Measurements from ENCODE around the gene CTIF.

The CTIF gene

GRCh38 chr18:48781163-48781987 is 242.5 kb downstream of the CTIF start:
- no peak overlapping the region for H3K9ac ChIP-seq (ENCODE audit: low read length)
- H2AFZ ChIP-seq (ENCODE audit: low read length), result no peak overlapping the region
- H3K4me1 ChIP-seq (ENCODE audit: low read length), result peaks cover 45% of the 10 kb centered on the region
- H3F3A ChIP-seq (ENCODE audit: insufficient read depth, low read length), result peaks cover 25% of the 10 kb centered on the region
- no peaks in the 10 kb centered on the region for H3K9me2 ChIP-seq (replicated peaks; ENCODE audit: insufficient read depth, low read length)
- no peak for DNase-seq
- H3K9me3 ChIP-seq (replicated peaks; ENCODE audit: insufficient read depth, low read length), result no peaks in the 10 kb centered on the region
- H3K79me2 ChIP-seq (ENCODE audit: low read length), result 0 out of 2 replicates have a peak, but pooled peaks cover 5% of the 10 kb centered on the region
- no peak overlapping the region for H3K27ac ChIP-seq (ENCODE audit: low read length)
- no peaks in the 10 kb centered on the region for H3K36me3 ChIP-seq (replicated peaks; ENCODE audit: insufficient read depth, low read length)
- no peak overlapping the region for H3K4me2 ChIP-seq (ENCODE audit: low read depth, low read length)
- H3K27me3 ChIP-seq (replicated peaks; ENCODE audit: insufficient read depth, low read length), result no peaks in the 10 kb centered on the region
- TF ChIP-seq CTCF (IDR thresholded peaks at IDR 0.05; ENCODE audit: low read length) (no peak), EZH2 (optimal IDR thresholded peaks at IDR 0.05; ENCODE audit: low read depth, low read length) (no peak), EZH2phosphoT487 (IDR thresholded peaks at IDR 0.05; ENCODE audit: low read length) (no peak)
- no peaks in the 10 kb centered on the region for H4K20me1 ChIP-seq (ENCODE audit: insufficient read depth, low read length)
- no peak overlapping the region for H3K4me3 ChIP-seq (ENCODE audit: low read length)

GRCh38 chr18:48781988-48782363 is 243.1 kb downstream of the CTIF start:
- peaks cover 25% of the 10 kb centered on the region for H3F3A ChIP-seq (ENCODE audit: insufficient read depth, low read length)
- no peak overlapping the region for H3K4me2 ChIP-seq (ENCODE audit: low read depth, low read length)
- peaks cover 45% of the 10 kb centered on the region for H3K4me1 ChIP-seq (ENCODE audit: low read length)
- no peak for DNase-seq
- no peaks in the 10 kb centered on the region for H3K36me3 ChIP-seq (replicated peaks; ENCODE audit: insufficient read depth, low read length)
- H3K27ac ChIP-seq (ENCODE audit: low read length), result no peak overlapping the region
- no peak overlapping the region for H3K4me3 ChIP-seq (ENCODE audit: low read length)
- no peaks in the 10 kb centered on the region for H4K20me1 ChIP-seq (ENCODE audit: insufficient read depth, low read length)
- no peaks in the 10 kb centered on the region for H3K9me2 ChIP-seq (replicated peaks; ENCODE audit: insufficient read depth, low read length)
- no peak overlapping the region for H2AFZ ChIP-seq (ENCODE audit: low read length)
- TF ChIP-seq EZH2 (optimal IDR thresholded peaks at IDR 0.05; ENCODE audit: low read depth, low read length), result no peak
- no peaks in the 10 kb centered on the region for H3K9me3 ChIP-seq (replicated peaks; ENCODE audit: insufficient read depth, low read length)
- no peak overlapping the region for H3K9ac ChIP-seq (ENCODE audit: low read length)
- no peaks in the 10 kb centered on the region for H3K27me3 ChIP-seq (replicated peaks; ENCODE audit: insufficient read depth, low read length)
- 0 out of 2 replicates have a peak, but pooled peaks cover 5% of the 10 kb centered on the region for H3K79me2 ChIP-seq (ENCODE audit: low read length)

- TF ChIP-seq EZH2 (optimal IDR thresholded peaks at IDR 0.05; ENCODE audit: low read depth, low read length), result no peak
- TF ChIP-seq EZH2phosphoT487 (IDR thresholded peaks at IDR 0.05; ENCODE audit: low read length), result no peak
- TF ChIP-seq CTCF (IDR thresholded peaks at IDR 0.05; ENCODE audit: low read length), result no peak
- Histone ChIP-seq H2AFZ (ENCODE audit: low read length) (no peak overlapping the region), H3K36me3 (replicated peaks; ENCODE audit: insufficient read depth, low read length) (no peaks in the 10 kb centered on the region), H3K79me2 (ENCODE audit: low read length) (0 out of 2 replicates have a peak, but pooled peaks cover 3% of the 10 kb centered on the region), H3K9ac (ENCODE audit: low read length) (no peak overlapping the region), H3K27me3 (replicated peaks; ENCODE audit: insufficient read depth, low read length) (no peaks in the 10 kb centered on the region), H3K4me3 (ENCODE audit: low read length) (no peak overlapping the region), H3F3A (ENCODE audit: insufficient read depth, low read length) (peaks cover 25% of the 10 kb centered on the region), H3K9me3 (replicated peaks; ENCODE audit: insufficient read depth, low read length) (no peaks in the 10 kb centered on the region), H4K20me1 (ENCODE audit: insufficient read depth, low read length) (no peaks in the 10 kb centered on the region), H3K27ac (ENCODE audit: low read length) (no peak overlapping the region), H3K9me2 (replicated peaks; ENCODE audit: insufficient read depth, low read length) (no peaks in the 10 kb centered on the region), H3K4me1 (ENCODE audit: low read length) (peaks cover 43% of the 10 kb centered on the region), H3K4me2 (ENCODE audit: low read depth, low read length) (no peak overlapping the region)
- no peak for DNase-seq
Observed at GRCh38 chr18:48782381-48782861, 243.6 kb downstream of the CTIF start.

Measured in MM.1S (cell line).